ENCODE results near the gene TMTC2. TPM values are rescaled to one million over a fixed set of nuclear protein-coding genes. Genes with fewer than 3 reads are reported as not detected.

TMTC2 gene
- total and polyA plus RNA-seq, 10 of the 15 experiments (the other 5 are each of a cell fraction or from before 2014, with no cell fraction given), result 0.14 to 9.7 (median 1.2) TPM

DNA sequence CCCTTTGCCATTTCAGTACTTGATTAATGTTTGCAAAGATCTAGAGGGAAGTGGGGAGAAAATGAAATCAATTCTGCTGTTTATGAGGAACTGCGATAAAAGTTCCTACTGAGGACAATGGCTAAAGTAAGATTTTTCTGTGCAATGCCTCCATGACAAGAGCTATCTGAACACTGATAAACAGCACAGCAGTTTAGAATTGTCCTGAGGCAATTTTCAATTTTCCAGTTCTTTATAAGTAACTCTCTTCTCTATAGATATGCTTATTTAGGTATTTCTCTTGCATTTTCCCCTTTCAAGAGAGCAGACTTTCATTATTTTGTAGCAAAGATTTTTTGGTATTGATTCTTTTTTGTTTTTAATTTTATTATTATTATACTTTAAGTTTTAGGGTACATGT is 34.6 kb upstream of the TMTC2 start:
- Histone ChIP-seq H3K9ac (ENCODE audit: control insufficient read depth, insufficient read depth, low read length) (no peak overlapping the region), H3K4me1 (ENCODE audit: control insufficient read depth, insufficient read depth, low read length) (no peaks in the 10 kb centered on the region), H3K27me3 (replicated peaks in 1 of 2; ENCODE audit: control insufficient read depth in 2 of 2, insufficient read depth in 2 of 2, low read length in 1 of 2) (no peaks in the 10 kb centered on the region), H3K4me2 (ENCODE audit: control insufficient read depth, insufficient read depth) (no peak overlapping the region), H3K9me3 (replicated peaks; ENCODE audit: control insufficient read depth, insufficient read depth, low read length) (no peaks in the 10 kb centered on the region), H3K79me2 (ENCODE audit: control insufficient read depth, insufficient read depth, low read length) (no peaks in the 10 kb centered on the region), H3K27ac (ENCODE audit: control insufficient read depth, insufficient read depth) (no peak overlapping the region), H3K36me3 (ENCODE audit: control insufficient read depth in 2 of 2, insufficient read depth in 2 of 2, low read length in 1 of 2) (no peaks in the 10 kb centered on the region), H2AFZ (ENCODE audit: control insufficient read depth, low read depth, low read length) (no peak overlapping the region), H4K20me1 (ENCODE audit: control insufficient read depth, insufficient read depth) (no peaks in the 10 kb centered on the region), H3K4me3 (no peak overlapping the region)
- TF ChIP-seq ATF2 (IDR thresholded peaks at IDR 0.05; ENCODE audit: low read length) (no peak), NFIC (IDR thresholded peaks at IDR 0.05; ENCODE audit: low read depth, low read length) (no peak), EGR1 (IDR thresholded peaks at IDR 0.05; ENCODE audit: borderline replicate concordance in 1 of 2, low read depth in 2 of 2, low read length in 2 of 2) (no peak), KLF5 (IDR thresholded peaks at IDR 0.05; ENCODE audit: partially characterized antibody) (no peak), ZSCAN29 (IDR thresholded peaks at IDR 0.05) (no peak), SMC3 (IDR thresholded peaks at IDR 0.05; ENCODE audit: borderline replicate concordance, low read length) (no peak), IRF5 (IDR thresholded peaks at IDR 0.05; ENCODE audit: borderline replicate concordance) (no peak), TAF1 (IDR thresholded peaks at IDR 0.05; ENCODE audit: borderline replicate concordance, low read depth, low read length) (no peak), ZBED1 (IDR thresholded peaks at IDR 0.05; ENCODE audit: borderline replicate concordance) (no peak), RUNX3 (IDR thresholded peaks at IDR 0.05; ENCODE audit: low read length) (no peak), CBX5 (IDR thresholded peaks at IDR 0.05; ENCODE audit: low read depth) (no peak), PML (IDR thresholded peaks at IDR 0.05; ENCODE audit: low read length) (no peak), SREBF1 (IDR thresholded peaks at IDR 0.05; ENCODE audit: low read length) (no peak)
- TF ChIP-seq, protein P1, sequence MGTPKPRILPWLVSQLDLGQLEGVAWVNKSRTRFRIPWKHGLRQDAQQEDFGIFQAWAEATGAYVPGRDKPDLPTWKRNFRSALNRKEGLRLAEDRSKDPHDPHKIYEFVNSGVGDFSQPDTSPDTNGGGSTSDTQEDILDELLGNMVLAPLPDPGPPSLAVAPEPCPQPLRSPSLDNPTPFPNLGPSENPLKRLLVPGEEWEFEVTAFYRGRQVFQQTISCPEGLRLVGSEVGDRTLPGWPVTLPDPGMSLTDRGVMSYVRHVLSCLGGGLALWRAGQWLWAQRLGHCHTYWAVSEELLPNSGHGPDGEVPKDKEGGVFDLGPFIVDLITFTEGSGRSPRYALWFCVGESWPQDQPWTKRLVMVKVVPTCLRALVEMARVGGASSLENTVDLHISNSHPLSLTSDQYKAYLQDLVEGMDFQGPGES (IDR thresholded peaks at IDR 0.05), result no peak
- FAIRE-seq (no peak), DNase-seq (ENCODE audit: low read depth, low spot score) (no peak), ATAC-seq (no peak)
- ChIA-PET POLR2A (no interaction called here), RAD21 (ENCODE audit: unreplicated experiment) (no interaction called here), SMC1A (ENCODE audit: uncharacterized antibody, unreplicated experiment) (no interaction called here), CTCF (no interaction called here)
- no TSS peak for BruUV-seq (replicated peaks)
- intact Hi-C loops (cut with micrococcal nuclease; ENCODE audit: unreplicated experiment), result no loop called here
- in situ Hi-C loops (cut with MboI), result no loop called here
- 12% methylated on average over 1 of the region's 1 CpG for WGBS (ENCODE audit: insufficient coverage, insufficient replicate concordance, low lambda C conversion rate, missing lambda C conversion rate)

All from GM12878 (cell line).